H1 (cell line): ENCODE results near the gene PSKH1.

ENCODE experiments used
- CHD7 ChIP-seq: fragments of 300-600 bp; sonication (generic); IDR thresholded peaks from 2 replicates; pipeline ENCODE4 v1.7.1; 2012; ENCODE audit warnings: low read length, moderate library complexity, mild to moderate bottlenecking, inconsistent platforms; ENCODE audit not compliant: insufficient replicate concordance
- EZH2 ChIP-seq: fragments of 200-600 bp; sonication (generic); IDR thresholded peaks from 2 replicates; pipeline ENCODE4 v1.7.1; 2012; ENCODE audit warnings: low read depth, mild to moderate bottlenecking, moderate library complexity, low read length, inconsistent platforms; ENCODE audit not compliant: severe bottlenecking
- FOSL1 ChIP-seq: IDR thresholded peaks from 2 replicates; pipeline ENCODE4 v1.6.1; 2011; ENCODE audit warnings: mild to moderate bottlenecking, low read depth, low read length, moderate library complexity; ENCODE audit not compliant: insufficient read depth
- POLR2AphosphoS5 ChIP-seq: IDR thresholded peaks from 2 replicates; pipeline ENCODE4 v1.6.1; 2011; ENCODE audit warnings: low read depth, low read length
- RBBP5 ChIP-seq: IDR thresholded peaks from 2 replicates; pipeline ENCODE4 v1.7.1; 2012; ENCODE audit warnings: low read depth, mild to moderate bottlenecking, inconsistent platforms, low read length, moderate library complexity, borderline replicate concordance
- SRF ChIP-seq: IDR thresholded peaks from 2 replicates; pipeline ENCODE4 v1.6.1; 2011; ENCODE audit warnings: mild to moderate bottlenecking, low read depth, low read length, moderate library complexity
- SUZ12 ChIP-seq: fragments of 200-600 bp; sonication (generic); IDR thresholded peaks from 2 replicates; pipeline ENCODE4 v1.6.1; 2012; ENCODE audit warnings: mild to moderate bottlenecking, inconsistent platforms, low read length, moderate library complexity, mixed read lengths
- TAF7 ChIP-seq: optimal IDR thresholded peaks from 2 replicates; pipeline ENCODE3; 2011; ENCODE audit warnings: low read depth, mild to moderate bottlenecking, inconsistent platforms, low read length, moderate library complexity, borderline replicate concordance
- ZNF274 ChIP-seq: IDR thresholded peaks from 2 replicates; pipeline ENCODE4 v1.7.0; 2012; ENCODE audit warnings: low read length, borderline replicate concordance; ENCODE audit errors: extremely low read depth
- TF ChIP-seq, protein P1 (sequence below), 3 experiments: IDR thresholded peaks; 1 replicate in 2 of 3; 2 replicates in 1 of 3; pipeline versions ENCODE4 v1.5.1 to v1.6.1; 2011; ENCODE audit warnings: low read length in 3 of 3, mild to moderate bottlenecking in 3 of 3, inconsistent platforms in 2 of 3, low read depth in 1 of 3, moderate library complexity in 1 of 3; ENCODE audit not compliant: insufficient read depth in 1 of 3; ENCODE audit errors: control extremely low read depth in 1 of 3
- TF ChIP-seq, protein P2 (sequence below): IDR thresholded peaks from 2 replicates; pipeline ENCODE4 v1.6.1; 2011; ENCODE audit warnings: low read depth, mild to moderate bottlenecking, low read length; ENCODE audit not compliant: insufficient read depth

- TF ChIP-seq, protein P1, sequence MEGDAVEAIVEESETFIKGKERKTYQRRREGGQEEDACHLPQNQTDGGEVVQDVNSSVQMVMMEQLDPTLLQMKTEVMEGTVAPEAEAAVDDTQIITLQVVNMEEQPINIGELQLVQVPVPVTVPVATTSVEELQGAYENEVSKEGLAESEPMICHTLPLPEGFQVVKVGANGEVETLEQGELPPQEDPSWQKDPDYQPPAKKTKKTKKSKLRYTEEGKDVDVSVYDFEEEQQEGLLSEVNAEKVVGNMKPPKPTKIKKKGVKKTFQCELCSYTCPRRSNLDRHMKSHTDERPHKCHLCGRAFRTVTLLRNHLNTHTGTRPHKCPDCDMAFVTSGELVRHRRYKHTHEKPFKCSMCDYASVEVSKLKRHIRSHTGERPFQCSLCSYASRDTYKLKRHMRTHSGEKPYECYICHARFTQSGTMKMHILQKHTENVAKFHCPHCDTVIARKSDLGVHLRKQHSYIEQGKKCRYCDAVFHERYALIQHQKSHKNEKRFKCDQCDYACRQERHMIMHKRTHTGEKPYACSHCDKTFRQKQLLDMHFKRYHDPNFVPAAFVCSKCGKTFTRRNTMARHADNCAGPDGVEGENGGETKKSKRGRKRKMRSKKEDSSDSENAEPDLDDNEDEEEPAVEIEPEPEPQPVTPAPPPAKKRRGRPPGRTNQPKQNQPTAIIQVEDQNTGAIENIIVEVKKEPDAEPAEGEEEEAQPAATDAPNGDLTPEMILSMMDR (IDR thresholded peaks at IDR 0.05; ENCODE audit: control extremely low read depth in 1 of 3, insufficient read depth in 1 of 3, low read depth in 1 of 3, low read length in 3 of 3): no peak
- TF ChIP-seq SUZ12 (no peak), POLR2AphosphoS5 (no peak), FOSL1 (no peak), ZNF274 (no peak), EZH2 (no peak), SRF (no peak), TAF7 (no peak), RBBP5 (no peak), CHD7 (no peak)
- TF ChIP-seq, protein P2, sequence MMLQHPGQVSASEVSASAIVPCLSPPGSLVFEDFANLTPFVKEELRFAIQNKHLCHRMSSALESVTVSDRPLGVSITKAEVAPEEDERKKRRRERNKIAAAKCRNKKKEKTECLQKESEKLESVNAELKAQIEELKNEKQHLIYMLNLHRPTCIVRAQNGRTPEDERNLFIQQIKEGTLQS: no peak
Observed at GRCh38 chr16:67862623-67863583, 30.2 kb upstream of the PSKH1 start.
